ENCODE measurements around the gene PKD1L1.
"Not testable (repeated sequence)": the region's sequence is repeated elsewhere in the genome, so short reads cannot be mapped to it uniquely, and the experiment has no call there.

The PKD1L1 gene

GRCh38 chr7:47948141-47948790 is at the start of gene PKD1L1:
Gene PKD1L1 (minus strand): TSS chr7:47948466. CDS start chr7:47948440, 26 bp downstream.
- DNase-seq (ENCODE audit: low read depth): no peak

- no peak for DNase-seq (ENCODE audit: low read depth)
Measured at GRCh38 chr7:47992446-47992845, 44.2 kb upstream of the PKD1L1 start.

- DNase-seq (ENCODE audit: low read depth): no peak
Measured at GRCh38 chr7:47991741-47992311, 43.6 kb upstream of the PKD1L1 start.

- DNase-seq (ENCODE audit: low read depth): no peak
Measured at GRCh38 chr7:47991270-47991669, 43.0 kb upstream of the PKD1L1 start.

GRCh38 chr7:47990592-47990991 is 42.3 kb upstream of the PKD1L1 start:
- DNase-seq (ENCODE audit: low read depth): no peak

- DNase-seq (ENCODE audit: low read depth): not testable (repeated sequence)
Measured at GRCh38 chr7:47989607-47990400, 41.5 kb upstream of the PKD1L1 start.

- no peak for DNase-seq (ENCODE audit: low read depth)
Measured at GRCh38 chr7:47988496-47989386, 40.5 kb upstream of the PKD1L1 start.

GRCh38 chr7:47982610-47983009 is 34.3 kb upstream of the PKD1L1 start:
- DNase-seq (ENCODE audit: low read depth): no peak

- not testable (repeated sequence) for DNase-seq (ENCODE audit: low read depth)
Measured at GRCh38 chr7:47980648-47981047, 32.4 kb upstream of the PKD1L1 start.

GRCh38 chr7:47979832-47980181 is 31.5 kb upstream of the PKD1L1 start:
- DNase-seq (ENCODE audit: low read depth): no peak

- DNase-seq (ENCODE audit: low read depth): no peak
Measured at GRCh38 chr7:47979145-47979831, 31.0 kb upstream of the PKD1L1 start, which contains the start of gene HUS1. Gene HUS1 (minus strand): TSS chr7:47979615. CDS start chr7:47979519, 96 bp downstream.

- no peak for DNase-seq (ENCODE audit: low read depth)
Measured at GRCh38 chr7:47978790-47979144, 30.5 kb upstream of the PKD1L1 start.

GRCh38 chr7:47973739-47974138 is 25.5 kb upstream of the PKD1L1 start:
- DNase-seq (ENCODE audit: low read depth): no peak

GRCh38 chr7:47970761-47971160 is 22.5 kb upstream of the PKD1L1 start:
- no peak for DNase-seq (ENCODE audit: low read depth)

- DNase-seq (ENCODE audit: low read depth): peak; percentile 42
Measured at GRCh38 chr7:47968847-47969774, 20.8 kb upstream of the PKD1L1 start.

- no peak for DNase-seq (ENCODE audit: low read depth)
Measured at GRCh38 chr7:47967708-47968107, 19.4 kb upstream of the PKD1L1 start.

GRCh38 chr7:47967123-47967522 is 18.9 kb upstream of the PKD1L1 start:
- no peak for DNase-seq (ENCODE audit: low read depth)

GRCh38 chr7:47965456-47965855 is 17.2 kb upstream of the PKD1L1 start:
- DNase-seq (ENCODE audit: low read depth): no peak

- no peak for DNase-seq (ENCODE audit: low read depth)
Measured at GRCh38 chr7:47962262-47962661, 14.0 kb upstream of the PKD1L1 start.

- no peak for DNase-seq (ENCODE audit: low read depth)
Measured at GRCh38 chr7:47957156-47957555, 8.9 kb upstream of the PKD1L1 start.

- no peak for DNase-seq (ENCODE audit: low read depth)
Measured at GRCh38 chr7:47956220-47956619, 8.0 kb upstream of the PKD1L1 start.

Measured in non-pigmented ciliary epithelial cell (primary cell).